Transverse colon (tissue), 4 donors: ENCODE measurements around the gene HIP1.

Source experiments
- CTCF ChIP-seq, 5 experiments: fragments of 200-600 bp in 3 of 5; fragments of 450-650 bp in 2 of 5; sonication (generic) in 3 of 5; IDR thresholded peaks; 1 replicate in 2 of 5; 2 replicates in 3 of 5; pipeline ENCODE4 v1.5.1; 2016 to 2017; ENCODE audit warnings: antibody characterized with exemption in 5 of 5, inconsistent platforms in 3 of 5, mild to moderate bottlenecking in 2 of 5, moderate library complexity in 1 of 5
- EP300 ChIP-seq: sonication (generic); formaldehyde crosslinking; IDR thresholded peaks from one replicate; pipeline ENCODE4 v1.6.1; 2017; ENCODE audit warnings: antibody characterized with exemption, low read depth
- POLR2A ChIP-seq: fragments of 450-650 bp; IDR thresholded peaks from one replicate; pipeline ENCODE4 v1.6.1; 2016; ENCODE audit warnings: antibody characterized with exemption, mild to moderate bottlenecking, moderate library complexity
- POLR2AphosphoS5 ChIP-seq, 3 donors: sonication (generic); formaldehyde crosslinking; IDR thresholded peaks; one replicate each; pipeline ENCODE4 v1.6.1; 2016; ENCODE audit warnings: antibody characterized with exemption in 3 of 3

- TF ChIP-seq CTCF (IDR thresholded peaks at IDR 0.05) (no peak), EP300 (no peak), POLR2AphosphoS5 (IDR thresholded peaks at IDR 0.05) (no peak), POLR2A (no peak)
Observed at GRCh38 chr7:75658802-75659201, 79.9 kb downstream of the HIP1 start.
